ENCODE measurements around the gene ADPRHL1. TPM values are rescaled to one million over a fixed set of nuclear protein-coding genes. Genes with fewer than 3 reads are reported as not detected.

ADPRHL1 gene
- total RNA-seq, 1 experiment from 2014 or later, result 2.7 TPM

- Histone ChIP-seq H2BK12ac (ENCODE audit: insufficient read length, low read depth, low read length) (no peak overlapping the region), H3K9ac (ENCODE audit: extremely low read depth, insufficient read length, low read length) (no peak overlapping the region), H3T11ph (ENCODE audit: low read length) (no peak overlapping the region), H2AK5ac (ENCODE audit: insufficient read length, low read length) (no peak overlapping the region), H4K8ac (replicated peaks; ENCODE audit: insufficient read length, low read depth, low read length) (no peak overlapping the region), H3K4me2 (ENCODE audit: insufficient read depth, insufficient read length, low read length) (no peak overlapping the region), H2BK15ac (ENCODE audit: low read depth, low read length) (no peak overlapping the region), H3K9me3 (ENCODE audit: control insufficient read depth, low read depth, low read length) (no peaks in the 10 kb centered on the region), H2BK5ac (ENCODE audit: insufficient read length, low read length) (no peak overlapping the region), H2BK120ac (ENCODE audit: low read depth, low read length, poor library complexity, severe bottlenecking) (no peak overlapping the region), H4K20me1 (ENCODE audit: control insufficient read depth, insufficient read depth, insufficient read length) (no peaks in the 10 kb centered on the region), H3K56ac (ENCODE audit: insufficient read length, low read depth, low read length) (no peak overlapping the region), H4K5ac (ENCODE audit: insufficient read length, low read depth, low read length) (no peak overlapping the region), H4K91ac (ENCODE audit: insufficient read length, low read depth, low read length) (no peak overlapping the region), H3K23me2 (ENCODE audit: insufficient read length, low read depth, low read length, poor library complexity, severe bottlenecking) (peaks cover 7% of the 10 kb centered on the region), H2AFZ (ENCODE audit: low read length) (no peak overlapping the region), H3K14ac (ENCODE audit: insufficient read depth, low read length) (no peak overlapping the region), H3K79me1 (ENCODE audit: insufficient read depth, low read depth, low read length, poor library complexity, severe bottlenecking) (peaks cover 3% of the 10 kb centered on the region), H3K27me3 (ENCODE audit: insufficient read depth, low read length) (no peaks in the 10 kb centered on the region), H3K4ac (ENCODE audit: low read depth, low read length) (no peak overlapping the region), H3K4me1 (ENCODE audit: insufficient read depth, low read length) (no peaks in the 10 kb centered on the region; the same call in 1 of the 2 replicates), H3K27ac (ENCODE audit: insufficient read length, low read depth, low read length) (no peak overlapping the region), H3K18ac (ENCODE audit: insufficient read length, low read depth, low read length) (no peak overlapping the region), H3K79me2 (ENCODE audit: insufficient read depth, low read length) (peaks cover under 1% of the 10 kb centered on the region; the same call in 1 of the 2 replicates), H2BK20ac (ENCODE audit: low read depth, low read length, poor library complexity, severe bottlenecking) (no peak overlapping the region), H3K23ac (ENCODE audit: insufficient read length, low read depth, low read length) (no peak overlapping the region)
- no peak overlapping the region for H3K4me3 Mint-ChIP-seq
- peaks cover 0 to under 1% (median under 1%) of the 10 kb centered on the region in 3 experiments; a peak in 2 of 7 replicates for H3K36me3 Mint-ChIP-seq (ENCODE audit: insufficient read depth in 1 of 3, low read depth in 3 of 3)
- H3K9me3 Mint-ChIP-seq, result peaks cover 0 to 2% of the 10 kb centered on the region in 2 experiments; a peak in 2 of 5 replicates
- TF ChIP-seq CTCF (conservative IDR thresholded peaks at IDR 0.05), result no peak
- DNase-seq, result no peak
- H3K27me3 Mint-ChIP-seq (ENCODE audit: low read depth), result no peaks in the 10 kb centered on the region
- no CpG with 5 or more reads among the region's 6 CpGs for WGBS (ENCODE audit: extremely low coverage, insufficient read length, low lambda C conversion rate)
- peaks cover 14 to 25% of the 10 kb centered on the region in 2 experiments for H3K4me1 Mint-ChIP-seq
- no peak overlapping the region; a peak in 1 of 7 replicates for H3K27ac Mint-ChIP-seq
Measured at GRCh38 chr13:113367771-113368170, 85.5 kb downstream of the ADPRHL1 start.
